Measurements from ENCODE around the gene GRK5.
"Not testable (repeated sequence)": the region's sequence is repeated elsewhere in the genome, so short reads cannot be mapped to it uniquely, and the experiment has no call there.

GRK5 gene

DNA sequence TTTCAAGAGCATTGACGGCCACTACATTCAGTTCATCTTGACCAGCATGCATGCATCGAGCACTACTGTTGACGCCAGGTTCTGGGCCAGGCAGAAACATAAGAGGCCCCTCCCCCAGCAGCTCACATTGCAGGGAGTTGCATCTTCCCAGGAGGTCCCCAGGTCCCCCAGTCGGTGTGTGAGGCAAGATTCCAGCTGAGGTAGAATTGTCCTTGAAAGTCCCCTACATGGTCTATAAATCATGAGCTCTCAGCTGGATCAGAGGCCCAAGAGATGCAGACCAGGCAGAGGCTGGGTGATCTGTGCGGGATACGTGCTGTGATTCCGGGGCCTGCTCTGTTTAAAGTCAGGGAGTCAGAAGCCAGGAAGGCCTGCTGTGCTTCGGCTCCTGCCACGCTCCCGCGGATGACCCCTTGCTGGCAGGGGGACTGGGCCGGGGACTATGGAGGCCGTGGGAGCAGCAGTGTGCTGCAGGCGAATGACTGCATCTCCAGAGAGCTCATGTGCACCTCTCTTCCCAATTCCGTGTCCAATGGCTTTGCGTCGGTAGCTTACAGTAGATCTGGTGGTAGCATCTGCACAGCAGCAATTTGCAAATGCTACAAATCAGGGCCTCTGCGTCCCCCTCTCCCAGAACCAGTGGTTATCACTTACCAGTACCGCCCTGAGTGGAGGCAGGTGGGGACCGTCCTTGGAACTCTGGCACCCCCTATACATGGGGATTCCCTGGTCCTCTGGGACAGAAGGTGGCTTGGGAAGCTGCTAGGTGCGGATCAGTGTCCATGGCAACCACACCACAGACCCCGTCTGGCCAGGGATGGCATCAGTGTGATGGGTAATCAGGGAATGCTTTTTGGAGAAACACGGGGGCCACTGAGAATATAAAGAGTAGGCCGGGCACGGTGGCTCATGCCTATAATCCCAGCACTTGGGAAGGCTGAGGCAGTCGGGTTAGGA, 241.5 kb downstream of the GRK5 start:
- FAIRE-seq, result no peak
- no peak for DNase-seq (ENCODE audit: insufficient read length, low spot score)

DNA sequence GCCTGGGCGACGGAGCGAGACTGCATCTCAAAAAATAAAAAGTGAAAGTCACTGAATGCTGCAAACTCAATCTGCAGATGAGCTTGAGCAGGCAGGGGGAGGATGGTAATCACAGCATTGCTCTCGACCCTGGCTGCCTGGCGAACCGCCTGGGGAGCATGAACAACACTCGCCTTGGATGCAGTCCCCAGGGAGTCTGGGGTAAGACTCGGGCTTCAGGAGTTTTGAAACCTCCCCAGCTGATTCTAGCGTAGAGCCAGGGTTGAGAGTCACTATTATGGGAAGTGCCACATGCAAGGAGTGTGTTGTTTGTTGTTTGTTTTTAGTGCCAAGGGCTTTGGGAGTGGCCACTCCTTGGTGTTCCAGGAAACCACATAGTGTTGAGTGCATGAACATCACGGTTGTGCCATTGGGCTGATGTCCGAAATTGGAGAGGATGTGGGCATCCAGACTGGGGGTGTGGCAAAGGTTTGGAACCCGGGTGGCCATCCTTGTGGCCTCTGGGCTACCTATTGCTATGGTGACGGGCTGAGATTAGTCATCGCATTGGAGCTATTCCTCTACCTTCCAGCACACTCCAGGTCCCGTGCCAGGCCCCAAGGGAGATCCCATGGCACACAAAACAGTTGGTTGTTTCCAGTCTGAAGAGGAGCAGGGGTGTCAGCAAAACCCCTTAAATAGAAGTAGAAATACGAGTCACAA, 242.5 kb downstream of the GRK5 start:
- no peak for DNase-seq (ENCODE audit: insufficient read length, low spot score)
- no peak for FAIRE-seq

DNA sequence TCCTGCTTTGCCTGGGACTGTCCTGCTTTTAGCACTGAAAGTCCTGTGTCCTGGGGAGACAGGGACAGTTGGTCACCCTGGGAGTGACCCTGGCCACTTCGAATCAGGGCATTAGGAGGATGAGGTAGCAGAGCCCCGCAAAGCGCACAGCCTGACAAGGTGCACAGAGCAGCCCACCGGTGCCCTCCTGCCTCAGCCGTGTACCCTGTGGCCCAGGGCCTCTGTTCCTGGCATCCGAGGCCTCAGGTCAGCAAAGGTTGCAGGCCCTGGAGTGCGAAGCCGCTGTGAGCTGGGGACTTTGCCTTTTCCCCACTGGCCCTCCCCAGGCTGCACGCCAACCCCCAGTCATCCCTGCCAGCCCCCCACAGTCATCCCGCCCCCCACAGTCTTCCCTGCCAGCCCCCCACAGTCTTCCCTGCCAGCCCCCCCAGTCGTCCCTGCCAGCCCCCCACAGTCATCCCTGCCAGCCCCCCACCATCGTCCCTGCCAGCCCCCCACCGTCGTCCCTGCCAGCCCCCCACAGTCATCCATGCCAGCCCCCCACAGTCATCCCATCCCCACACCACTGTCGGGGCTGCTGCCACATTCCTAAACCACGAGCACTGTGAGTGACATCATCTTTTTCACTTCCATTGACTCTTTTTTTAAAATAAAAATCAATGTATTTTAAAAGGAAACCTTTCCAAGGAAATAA, 243.4 kb downstream of the GRK5 start:
- no peak for FAIRE-seq
- no peak for DNase-seq (ENCODE audit: insufficient read length, low spot score)

DNA sequence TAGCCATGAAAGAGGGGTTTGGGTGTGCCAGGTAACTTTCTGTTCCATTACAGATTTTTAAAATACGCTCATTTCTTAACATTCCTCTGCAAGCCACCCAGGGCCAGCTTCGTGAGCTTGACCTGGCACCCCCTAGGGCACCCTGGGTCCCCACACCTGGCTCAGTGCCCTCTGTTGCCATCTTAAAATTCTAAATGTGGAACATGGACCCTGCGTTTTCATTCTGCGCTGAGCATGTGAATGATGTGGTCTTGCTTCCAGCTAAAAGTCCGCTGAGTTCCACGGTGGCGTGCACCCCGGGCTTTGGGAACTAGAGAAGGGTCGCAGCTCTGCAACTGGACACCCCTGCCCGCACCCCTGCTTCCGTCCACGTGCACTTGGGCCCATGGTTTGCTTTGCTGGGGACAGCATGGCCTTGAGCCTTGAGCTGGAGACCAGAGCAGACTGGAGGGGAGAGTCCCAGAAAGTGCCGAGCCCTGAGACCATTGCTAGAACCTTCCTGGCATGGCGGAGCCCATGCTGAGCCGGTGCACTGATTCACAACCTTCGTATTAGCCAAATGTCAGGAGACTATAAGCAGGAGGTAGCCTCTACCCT, 244.0 kb downstream of the GRK5 start:
- FAIRE-seq (no peak), DNase-seq (ENCODE audit: insufficient read length, low spot score) (no peak)

DNA sequence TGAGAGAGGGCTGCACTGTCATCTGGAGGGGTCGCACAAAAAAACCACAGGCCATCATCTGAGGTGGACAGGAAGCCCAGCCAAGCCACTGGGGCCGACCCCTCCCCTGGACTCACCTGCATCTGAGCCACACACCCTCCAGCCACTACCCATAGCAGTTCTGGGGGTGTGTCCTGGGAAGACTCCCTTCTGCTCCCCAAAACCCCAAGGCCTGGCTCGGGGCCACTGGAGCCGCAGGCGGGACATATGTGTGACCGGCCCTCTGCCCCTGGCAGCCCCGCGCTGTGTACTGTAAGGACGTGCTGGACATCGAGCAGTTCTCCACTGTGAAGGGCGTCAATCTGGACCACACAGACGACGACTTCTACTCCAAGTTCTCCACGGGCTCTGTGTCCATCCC, 245.0 kb downstream of the GRK5 start:
- DNase-seq (ENCODE audit: insufficient read length, low spot score) (no peak), FAIRE-seq (no peak)

DNA sequence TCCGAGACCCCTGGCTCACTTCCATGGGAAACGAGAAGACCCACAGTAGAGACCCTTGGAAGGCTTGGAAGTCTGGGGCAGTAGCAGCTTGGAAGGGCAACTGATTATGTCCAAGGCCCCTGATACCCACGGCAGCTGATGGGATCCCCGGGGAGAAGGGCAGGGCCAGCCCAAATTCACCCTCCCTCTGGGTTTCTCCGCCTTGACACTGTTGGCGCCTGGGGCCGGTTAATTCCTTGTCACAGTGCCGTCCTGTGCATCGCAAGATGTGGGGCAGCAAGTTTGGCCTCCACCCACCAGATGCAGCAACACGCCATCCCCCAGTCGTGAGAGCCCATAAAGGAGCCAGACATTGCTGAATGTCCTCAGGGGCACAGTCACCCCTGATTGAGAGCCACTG, 245.9 kb downstream of the GRK5 start:
- no peak for FAIRE-seq
- DNase-seq (ENCODE audit: insufficient read length, low spot score), result no peak

DNA sequence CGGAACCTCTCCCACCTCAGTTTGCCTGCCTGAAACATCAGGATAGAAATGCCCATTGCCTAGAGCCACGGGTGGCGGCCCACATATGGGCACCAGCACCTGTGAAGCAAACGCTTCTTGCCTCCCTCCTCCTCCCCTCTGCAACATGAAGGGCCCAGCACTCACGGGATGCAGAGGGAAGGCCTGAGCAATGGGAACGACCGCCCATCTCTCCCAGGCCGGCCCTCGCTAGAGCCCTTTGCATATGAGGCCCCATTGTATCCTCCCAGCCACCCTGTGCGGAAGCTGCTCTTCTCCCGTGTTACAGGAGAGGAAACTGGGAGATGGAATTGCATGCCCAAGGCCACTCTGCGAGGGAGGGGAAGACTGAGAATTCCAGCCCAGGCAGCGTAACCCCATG, 246.9 kb downstream of the GRK5 start:
- FAIRE-seq, result no peak

DNA sequence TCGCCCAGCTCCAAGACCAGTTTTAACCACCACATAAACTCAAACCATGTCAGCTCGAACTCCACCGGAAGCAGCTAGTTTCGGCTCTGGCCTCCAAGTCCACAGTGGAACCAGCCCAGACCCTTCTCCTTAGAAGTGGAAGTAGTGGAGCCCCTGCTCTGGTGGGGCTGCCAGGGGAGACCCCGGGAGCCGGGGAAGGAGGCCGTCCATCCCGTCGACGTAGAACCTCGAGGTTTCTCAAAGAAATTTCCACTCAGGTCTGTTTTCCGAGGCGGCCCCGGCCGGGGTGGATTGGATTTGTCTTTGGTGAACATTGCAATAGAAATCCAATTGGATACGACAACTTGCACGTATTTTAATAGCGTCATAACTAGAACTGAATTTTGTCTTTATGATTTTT, 247.6 kb downstream of the GRK5 start:
- FAIRE-seq (no peak), DNase-seq (ENCODE audit: insufficient read length, low spot score) (no peak)

More for the DNA sequence above, 246.9 kb downstream of the GRK5 start:
- no peak for DNase-seq (ENCODE audit: insufficient read length, low spot score)

DNA sequence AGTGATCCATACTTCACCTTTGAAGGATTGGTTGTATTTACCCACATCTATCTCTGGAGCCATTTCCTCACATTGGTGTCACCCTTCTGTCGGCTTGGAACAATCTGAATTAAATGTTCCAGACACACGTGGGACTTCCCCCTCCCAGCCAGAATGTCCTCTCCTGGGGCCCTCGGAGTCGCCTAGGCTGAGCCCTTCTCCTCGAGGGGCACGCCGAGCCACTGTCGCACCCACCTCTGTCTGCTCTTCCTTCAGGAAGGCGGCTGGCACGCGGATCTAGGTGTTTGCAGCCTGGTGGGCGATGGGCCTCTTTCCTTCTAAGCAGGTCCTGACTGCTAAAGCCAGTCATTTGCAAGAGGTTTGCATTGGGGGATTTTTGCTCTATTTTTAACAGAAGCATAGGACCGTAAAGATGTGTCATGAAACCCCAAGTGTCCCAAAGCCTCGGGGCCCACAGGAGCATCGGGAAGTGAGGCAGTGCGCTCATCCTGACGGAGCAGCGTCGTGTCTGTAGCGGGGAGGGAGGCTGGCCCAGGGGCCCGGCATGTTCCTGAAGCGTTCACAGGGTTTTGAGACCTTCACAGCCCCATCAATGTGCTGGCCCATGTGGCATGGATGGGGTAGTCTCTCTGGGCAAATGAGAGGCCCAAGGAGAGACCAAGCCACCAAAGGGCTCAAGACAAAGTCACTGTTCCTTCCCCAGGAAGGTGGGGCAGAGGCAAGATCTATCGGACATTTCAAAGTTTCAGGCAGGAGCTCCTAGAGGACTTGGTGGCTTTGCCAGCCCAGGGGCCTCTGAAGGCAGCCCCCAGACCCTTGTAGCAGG, 248.5 kb downstream of the GRK5 start:
- DNase-seq (ENCODE audit: insufficient read length, low spot score) (no peak), FAIRE-seq (no peak)

DNA sequence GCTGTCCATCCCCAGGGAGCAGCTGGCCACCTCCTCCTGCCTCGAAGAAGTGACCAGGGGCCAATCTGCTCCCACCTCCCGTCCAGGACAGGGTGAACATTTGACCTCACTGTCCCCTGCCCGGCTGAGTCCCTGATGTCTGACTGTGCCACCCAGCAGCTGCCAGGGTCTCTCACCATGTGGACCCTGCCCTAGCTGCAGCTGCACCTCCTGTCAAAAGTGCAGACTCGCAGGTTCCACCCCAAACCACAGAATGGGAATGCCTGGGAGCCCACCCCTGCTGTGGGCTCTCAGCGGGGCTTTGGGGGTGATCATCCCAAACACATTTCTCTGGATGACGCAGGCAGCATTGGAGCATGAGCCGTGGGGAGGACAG, 249.1 kb downstream of the GRK5 start:
- DNase-seq (ENCODE audit: insufficient read length, low spot score), result no peak

DNA sequence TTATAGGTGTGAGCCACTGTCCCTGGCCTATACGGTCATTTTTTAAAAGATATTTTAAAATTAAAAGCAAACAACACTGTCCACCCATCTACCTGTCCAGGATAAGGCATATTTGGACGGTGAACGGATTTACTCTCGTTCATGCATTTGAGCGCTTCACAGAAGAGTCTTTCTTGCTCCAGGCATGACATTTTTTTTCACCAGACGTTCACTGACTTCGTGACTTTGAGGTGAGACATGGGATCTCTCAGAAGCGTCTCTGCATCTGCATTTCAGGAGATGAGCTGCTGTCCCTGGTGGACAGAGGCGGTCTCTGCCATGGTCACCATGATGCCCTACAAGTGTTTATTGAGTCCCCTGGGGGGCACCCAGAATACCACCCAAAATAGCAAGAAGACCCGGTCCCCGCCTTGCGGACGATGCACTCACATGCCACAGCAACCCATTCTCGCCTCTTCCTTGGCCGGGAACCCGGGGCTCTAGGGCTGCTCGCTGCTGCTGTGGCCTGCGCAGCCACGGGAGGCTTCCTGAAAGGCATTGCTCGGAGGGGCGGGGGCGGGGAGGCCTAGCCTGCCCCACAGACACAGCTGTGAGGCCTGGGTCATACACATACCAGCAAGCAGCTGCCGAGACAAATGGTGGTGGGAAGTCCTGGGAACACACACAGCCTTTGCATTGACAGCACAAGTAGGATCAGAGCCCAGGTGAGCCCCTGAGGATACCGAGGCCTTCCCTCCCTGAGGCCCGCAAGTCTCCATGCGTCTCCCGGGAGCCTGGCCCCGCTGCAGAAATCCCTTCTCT, 250.8 kb downstream of the GRK5 start:
- FAIRE-seq (no peak), DNase-seq (ENCODE audit: insufficient read length, low spot score) (no peak)

More for the DNA sequence above, 249.1 kb downstream of the GRK5 start:
- FAIRE-seq, result no peak

DNA sequence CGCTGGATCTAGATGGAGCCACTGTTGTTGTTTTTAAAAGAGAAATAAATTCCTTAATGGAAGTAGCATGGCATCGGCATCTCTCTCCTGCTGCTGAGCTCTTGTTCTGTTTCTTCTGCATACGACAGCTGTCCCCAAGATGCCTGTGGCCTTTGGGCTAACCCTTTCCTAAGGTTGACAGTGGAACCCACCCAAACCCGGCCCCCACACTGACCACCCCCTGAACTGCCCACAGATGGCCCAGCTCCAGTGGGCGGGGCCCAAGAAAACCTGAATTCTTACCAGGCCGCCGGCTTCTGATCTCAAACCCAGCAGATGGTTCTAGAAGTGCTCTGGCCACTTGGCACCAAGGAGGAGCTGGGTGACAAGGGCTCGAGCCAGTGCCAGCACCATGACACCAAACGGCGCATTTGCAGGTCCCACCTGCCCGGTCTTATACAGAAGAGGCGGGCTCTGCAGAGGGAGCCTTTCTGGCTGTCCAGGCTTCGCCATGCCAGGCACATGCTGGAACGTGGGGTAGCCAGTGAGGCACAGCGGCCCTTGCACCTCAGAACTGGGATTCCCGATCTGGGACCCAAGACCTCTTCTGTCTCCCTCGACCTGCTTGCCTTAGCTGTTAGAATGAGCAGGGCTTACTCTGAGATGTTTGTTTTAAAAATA, 252.4 kb downstream of the GRK5 start:
- no peak for DNase-seq (ENCODE audit: insufficient read length, low spot score)
- FAIRE-seq, result no peak

DNA sequence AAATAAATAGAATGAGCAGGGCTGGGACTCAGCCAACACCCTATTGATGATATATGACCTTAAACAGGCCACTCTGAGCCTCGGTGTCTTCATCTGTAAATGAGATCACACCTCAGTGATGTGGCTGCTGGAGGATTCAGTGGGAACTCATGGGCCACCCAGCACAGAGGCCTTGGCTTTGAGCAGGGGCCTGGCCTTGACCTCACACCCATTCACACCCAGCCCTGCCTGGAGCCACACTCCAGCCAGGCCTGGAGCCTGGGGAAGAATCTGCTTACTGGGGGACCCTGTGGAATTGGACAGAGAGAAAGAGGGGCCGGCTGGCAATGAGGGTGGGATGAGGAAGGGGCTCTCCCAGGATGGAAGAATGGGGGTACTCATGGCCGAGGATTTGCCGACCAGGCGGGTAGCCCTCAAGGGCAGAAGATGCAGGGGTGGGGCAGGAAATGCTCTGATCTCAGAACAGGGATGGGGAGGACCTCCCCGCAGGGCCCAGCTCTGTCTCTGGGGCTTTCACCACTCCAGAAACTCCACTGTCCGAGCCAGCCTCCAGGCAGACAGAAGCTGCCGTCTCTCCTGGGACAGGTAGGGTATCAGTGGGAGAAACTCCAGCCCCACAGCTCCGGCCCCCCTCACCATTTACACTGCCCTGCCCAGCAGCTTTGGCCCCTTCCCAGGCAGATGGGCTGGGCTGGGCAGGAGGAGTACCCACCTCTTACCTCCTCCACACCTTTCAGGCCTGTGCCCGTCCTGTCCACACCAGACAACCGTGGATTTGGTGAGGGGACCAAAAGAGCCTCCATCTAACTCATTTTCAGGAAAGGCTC, 253.2 kb downstream of the GRK5 start:
- no peak for DNase-seq (ENCODE audit: insufficient read length, low spot score)
- no peak for FAIRE-seq

DNA sequence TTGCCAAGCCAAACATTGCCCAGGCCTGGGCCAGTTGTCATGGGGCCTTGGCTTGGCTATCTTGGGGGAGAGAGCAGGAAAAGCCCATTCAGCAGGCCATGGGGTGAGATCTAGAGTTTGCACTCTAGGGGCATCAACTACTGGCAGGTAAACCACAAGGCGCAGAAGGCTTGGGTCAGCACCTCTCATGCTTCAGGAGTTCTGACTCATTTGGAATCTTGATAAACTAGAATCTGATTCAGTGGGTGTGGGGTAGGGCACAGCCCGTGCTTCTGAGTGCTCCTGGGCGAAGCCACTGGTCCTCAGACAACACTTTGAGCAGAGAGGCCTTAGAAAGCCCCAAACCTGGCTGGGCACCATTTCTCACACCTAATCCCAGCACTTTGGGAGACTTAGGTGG, 254.0 kb downstream of the GRK5 start:
- FAIRE-seq (no peak), DNase-seq (ENCODE audit: insufficient read length, low spot score) (no peak)

DNA sequence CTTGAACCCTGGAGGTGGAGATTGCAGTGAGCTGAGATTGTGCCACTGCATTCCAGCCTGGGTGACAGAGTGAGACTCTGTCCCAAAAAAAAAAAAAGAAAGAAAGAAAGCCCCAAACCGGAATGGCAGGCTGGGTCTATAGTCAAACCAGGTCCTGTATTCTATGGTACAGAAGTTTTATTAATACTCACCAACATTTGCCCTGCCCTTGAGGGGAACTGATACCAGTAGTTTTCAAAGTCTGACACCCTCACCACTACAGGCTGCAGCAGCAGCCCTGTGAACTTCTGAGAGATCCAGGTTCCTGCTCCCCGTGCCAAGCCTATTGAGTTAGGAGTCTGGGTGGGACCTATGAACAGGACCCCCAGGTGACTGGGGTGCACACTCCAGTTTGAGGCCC, 254.6 kb downstream of the GRK5 start:
- FAIRE-seq, result no peak

DNA sequence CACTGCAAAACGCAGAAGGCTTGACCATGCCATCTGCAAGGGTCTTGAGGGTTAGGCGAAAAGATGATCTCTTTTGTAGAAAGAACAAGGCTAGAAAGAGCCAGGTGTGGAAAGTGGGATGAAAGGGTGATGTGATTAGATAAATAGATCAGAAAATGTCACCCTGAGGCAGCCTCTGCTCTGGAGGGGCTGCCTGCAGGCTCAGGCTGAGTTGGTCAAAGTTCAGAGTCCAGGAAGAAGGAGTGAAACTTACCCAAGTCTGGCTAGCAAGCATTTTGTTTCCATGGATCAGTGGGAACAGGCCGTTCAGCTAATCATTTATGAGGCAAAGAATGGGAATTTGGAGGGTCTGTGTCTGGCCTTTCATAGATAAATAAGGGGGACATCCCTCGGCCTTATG, 255.4 kb downstream of the GRK5 start:
- DNase-seq (ENCODE audit: insufficient read length, low spot score), result no peak
- no peak for FAIRE-seq

More for the DNA sequence above, 254.6 kb downstream of the GRK5 start:
- no peak for DNase-seq (ENCODE audit: insufficient read length, low spot score)

DNA sequence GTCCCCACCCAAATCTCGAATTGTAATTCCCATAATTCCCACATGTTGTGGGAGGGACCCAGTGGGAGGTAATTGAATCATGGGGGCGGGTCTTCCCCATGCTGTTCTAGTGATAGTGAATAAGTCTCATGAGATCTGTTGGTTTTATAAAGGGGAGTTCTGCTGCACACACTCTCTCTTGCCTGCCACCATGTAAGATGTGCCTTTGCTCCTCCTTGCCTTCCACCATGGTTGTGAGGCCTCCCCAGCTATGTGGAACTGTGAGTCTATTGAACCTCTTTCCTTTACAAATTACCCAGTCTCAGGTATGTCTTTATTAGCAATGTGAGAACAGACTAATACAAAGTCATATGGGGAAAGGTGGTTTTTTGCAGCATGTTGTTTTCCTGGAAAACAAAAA, 255.8 kb downstream of the GRK5 start:
- FAIRE-seq; DNase-seq (ENCODE audit: insufficient read length, low spot score): not testable (repeated sequence)

DNA sequence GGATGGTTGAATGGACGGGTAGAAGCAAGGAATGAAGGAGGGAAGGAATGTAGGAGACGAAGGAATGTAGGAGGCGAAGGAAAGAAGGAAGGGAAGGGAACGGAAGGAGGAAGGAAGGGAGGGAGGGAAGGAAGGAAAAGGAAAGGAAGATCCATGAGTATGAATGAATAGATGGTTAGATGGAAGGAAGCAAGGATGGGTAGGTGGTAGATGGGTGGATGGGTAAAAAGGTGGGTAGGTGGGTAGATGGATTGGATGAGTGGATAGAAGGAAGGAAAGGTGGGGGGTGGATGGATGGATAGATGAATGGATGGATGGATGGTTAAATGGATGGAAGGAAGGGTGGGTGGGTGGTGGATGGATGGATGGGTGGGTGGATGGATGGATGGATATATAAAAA, 257.7 kb downstream of the GRK5 start:
- DNase-seq (ENCODE audit: insufficient read length, low spot score) (no peak), FAIRE-seq (no peak)
